HepG2 (cell line): ENCODE data around the gene MRPL14. TPM values are rescaled to one million over a fixed set of nuclear protein-coding genes. Genes with fewer than 3 reads are reported as not detected.

Experiments
- CSRNP1 ChIP-seq: sonication (generic); formaldehyde crosslinking; IDR thresholded peaks from 2 replicates; pipeline ENCODE4 v1.8.1; 2023; ENCODE audit warnings: mild to moderate bottlenecking, missing genetic modification reagents
- GABPA ChIP-seq, 2 experiments: IDR thresholded peaks; 2 replicates each; pipeline ENCODE4 v1.6.1; 2011 to 2016; ENCODE audit warnings: low read depth in 2 of 2, low read length in 1 of 2, missing biosample characterization in 1 of 2, missing genetic modification characterization in 1 of 2
- IRX3 ChIP-seq: sonication (generic); formaldehyde crosslinking; IDR thresholded peaks from 2 replicates; pipeline ENCODE4 v1.8.1; 2023; ENCODE audit warnings: mild to moderate bottlenecking, low read depth, missing genetic modification reagents, borderline replicate concordance
- TFE3 ChIP-seq: IDR thresholded peaks from 2 replicates; pipeline ENCODE4 v1.6.1; 2016
- ZBTB40 ChIP-seq, 2 experiments: fragments of 450-650 bp in 1 of 2; sonication (generic) in 1 of 2; formaldehyde crosslinking in 1 of 2; IDR thresholded peaks; 2 replicates each; pipeline versions ENCODE4 v1.6.1 to v1.8.0; 2016 to 2022; ENCODE audit warnings: antibody characterized with exemption in 1 of 2, mild to moderate bottlenecking in 1 of 2, missing genetic modification reagents in 1 of 2
- ZNF414 ChIP-seq: sonication (generic); formaldehyde crosslinking; IDR thresholded peaks from 2 replicates; pipeline ENCODE4 v1.5.0; 2020; ENCODE audit warnings: missing genetic modification reagents
- ZNF607 ChIP-seq: sonication (generic); formaldehyde crosslinking; IDR thresholded peaks from 2 replicates; pipeline ENCODE4 v1.5.1; 2020; ENCODE audit warnings: missing genetic modification reagents, mild to moderate bottlenecking, borderline replicate concordance
- ZNF713 ChIP-seq: sonication (generic); formaldehyde crosslinking; IDR thresholded peaks from 2 replicates; pipeline ENCODE4 v1.4.0; 2020; ENCODE audit warnings: mild to moderate bottlenecking, missing genetic modification reagents
- polyA plus RNA-seq, 8 experiments: library from polyadenylated mRNA; depleted of rRNA in 3 of 8; stranded (reverse) in 7 of 8; unstranded in 1 of 8; fragments of >200 nt; fragmentation: Illumina TruSeq in 4 of 8; extraction: Trizol in 4 of 8; gene quantifications; 2 replicates each; pipeline versions ENCODE4 v1.2.1 to v1.2.3, GENCODE V29; 2011 to 2016; ENCODE audit warnings: low read depth in 4 of 8, missing spikeins in 1 of 8, mixed read lengths in 1 of 8; ENCODE audit not compliant: insufficient read depth in 1 of 8
- total RNA-seq, 5 experiments: library from RNA; depleted of rRNA; stranded (reverse); fragments of >200 nt; fragmentation: Illumina TruSeq; extraction: Trizol; gene quantifications; 2 replicates each; pipeline ENCODE4 v1.2.3, GENCODE V29; 2016; ENCODE audit warnings: low read depth in 1 of 5

Gene MRPL14
- total and polyA plus RNA-seq, 2 of the 13 experiments (the other 11 are each of a cell fraction or from before 2014, with no cell fraction given) = 157 to 178 TPM

GRCh38 chr6:44091981-44092884 is 35.0 kb downstream of the MRPL14 start (continued):
- TF ChIP-seq ZBTB40 (IDR thresholded peaks at IDR 0.05) (no peak), ZBTB40 (CRISPR knock-in tag; IDR thresholded peaks at IDR 0.05) (no peak; the same call in 1 of the 2 replicates), TFE3 (CRISPR knock-in tag) (0 out of 2 replicates have a peak, but pooled peaks have one; percentile 23), IRX3 (no peak), ZNF607 (CRISPR knock-in tag) (peak; percentile 72; the same call in 1 of the 2 replicates), CSRNP1 (CRISPR knock-in tag) (peak; percentile 27; the same call in 1 of the 2 replicates), GABPA (IDR thresholded peaks at IDR 0.05; ENCODE audit: low read depth, low read length) (no peak), GABPA (CRISPR knock-in tag; IDR thresholded peaks at IDR 0.05; ENCODE audit: low read depth) (peak; percentile 55; the same call in 1 of the 2 replicates), ZNF713 (CRISPR knock-in tag) (0 out of 2 replicates have a peak, but pooled peaks have one; percentile 83), ZNF414 (peak; percentile 59; the same call in 1 of the 2 replicates)
